ENCODE data around the gene SMCHD1.
"Not testable (repeated sequence)": the region's sequence is repeated elsewhere in the genome, so short reads cannot be mapped to it uniquely, and the experiment has no call there.

SMCHD1 gene

GRCh38 chr18:2657788-2658458 is 2.4 kb downstream of the SMCHD1 start:
- no peak for DNase-seq

- DNase-seq, result not testable (repeated sequence)
Measured at GRCh38 chr18:2660849-2661248, 5.3 kb downstream of the SMCHD1 start.

DNA sequence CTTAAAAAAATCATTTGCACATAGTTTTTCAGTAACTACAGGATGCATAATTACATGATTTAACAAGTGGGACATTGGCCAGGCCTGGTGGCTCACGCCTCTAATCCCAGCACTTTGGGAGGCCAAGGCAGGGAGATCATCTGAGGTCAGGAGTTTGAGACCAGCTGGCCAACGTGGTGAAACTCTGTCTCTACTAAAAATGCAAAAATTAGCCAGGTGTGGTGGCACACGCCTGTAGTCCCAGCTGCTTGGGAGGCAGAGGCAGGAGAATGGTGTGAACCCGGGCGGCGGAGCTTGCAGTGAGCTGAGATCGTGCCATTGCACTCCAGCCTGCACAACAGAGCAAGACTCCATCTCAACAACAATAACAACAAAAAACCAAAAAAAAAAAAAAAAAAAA is 6.8 kb downstream of the SMCHD1 start:
- DNase-seq, result not testable (repeated sequence)

- no peak for DNase-seq
Measured at GRCh38 chr18:2662990-2663389, 7.5 kb downstream of the SMCHD1 start.

- no peak for DNase-seq
Measured at GRCh38 chr18:2672410-2672809, 16.9 kb downstream of the SMCHD1 start.

DNA sequence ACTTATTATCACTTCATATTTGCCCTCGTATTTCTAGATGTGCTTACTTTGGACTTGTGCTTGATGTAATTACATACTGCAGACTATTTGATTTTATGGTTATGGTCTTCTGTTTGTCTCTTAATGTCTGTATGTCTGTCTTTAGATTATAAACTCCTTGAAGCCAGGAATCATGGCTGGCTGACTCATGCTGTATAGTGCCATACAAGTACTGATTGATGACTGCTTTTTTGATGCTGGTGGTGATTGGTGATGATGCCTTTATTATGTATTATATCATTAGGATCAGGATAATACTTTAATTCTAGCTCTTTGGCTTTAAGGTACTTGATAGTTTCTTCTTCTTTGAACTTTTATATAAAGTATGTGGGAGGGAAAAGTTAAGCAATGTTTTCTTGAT is 17.3 kb downstream of the SMCHD1 start:
- DNase-seq, result no peak

DNA sequence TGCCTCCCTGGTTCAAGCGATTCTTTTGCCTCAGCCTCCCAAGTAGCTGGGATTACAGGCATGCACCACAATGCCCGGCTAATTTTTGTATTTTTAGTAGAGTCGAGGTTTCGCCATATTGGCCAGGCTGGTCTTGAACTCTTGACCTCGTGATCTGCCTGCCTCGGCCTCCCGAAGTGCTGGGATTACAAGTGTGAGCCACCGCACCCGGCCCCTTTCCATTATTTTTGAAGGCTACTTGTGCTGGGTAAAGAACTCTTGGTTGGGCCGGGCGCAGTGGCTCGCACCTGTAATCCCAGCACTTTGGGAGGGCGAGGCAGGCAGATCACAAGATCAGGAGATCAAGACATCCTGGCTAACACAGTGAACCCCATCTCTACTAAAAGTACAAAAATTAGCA is 23.4 kb downstream of the SMCHD1 start:
- DNase-seq, result not testable (repeated sequence)

- DNase-seq, result no peak
Measured at GRCh38 chr18:2680216-2680792, 24.8 kb downstream of the SMCHD1 start.

DNA sequence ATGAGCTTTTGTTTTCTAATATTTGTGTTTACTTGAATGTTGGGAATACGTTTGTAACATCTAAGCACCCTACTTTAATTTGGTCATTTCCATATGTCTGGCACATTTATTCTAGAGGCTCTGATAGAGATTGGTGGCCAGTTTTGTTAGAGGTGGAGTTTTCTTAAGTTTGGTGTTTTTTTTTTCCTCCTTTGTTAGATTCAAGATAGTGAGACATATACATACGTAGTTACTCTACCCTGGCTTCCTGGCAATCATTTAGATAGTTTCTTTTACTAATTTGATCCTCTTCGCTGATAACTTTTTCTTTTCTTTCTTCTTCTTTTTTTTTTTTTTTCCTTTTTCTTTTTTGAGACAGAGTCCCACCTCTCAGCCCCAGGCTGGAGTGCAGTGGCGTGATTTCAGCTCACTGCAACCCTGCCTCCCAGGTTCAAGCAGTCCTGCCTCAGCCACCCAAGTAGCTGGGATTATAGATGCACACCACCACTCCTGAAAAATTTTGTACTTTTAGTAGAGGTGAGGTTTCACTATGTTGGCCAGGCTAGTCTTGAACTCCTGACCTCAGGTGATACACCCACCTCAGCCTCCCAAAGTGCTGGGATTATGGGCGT is 26.6 kb downstream of the SMCHD1 start:
- DNase-seq, result no peak

DNA sequence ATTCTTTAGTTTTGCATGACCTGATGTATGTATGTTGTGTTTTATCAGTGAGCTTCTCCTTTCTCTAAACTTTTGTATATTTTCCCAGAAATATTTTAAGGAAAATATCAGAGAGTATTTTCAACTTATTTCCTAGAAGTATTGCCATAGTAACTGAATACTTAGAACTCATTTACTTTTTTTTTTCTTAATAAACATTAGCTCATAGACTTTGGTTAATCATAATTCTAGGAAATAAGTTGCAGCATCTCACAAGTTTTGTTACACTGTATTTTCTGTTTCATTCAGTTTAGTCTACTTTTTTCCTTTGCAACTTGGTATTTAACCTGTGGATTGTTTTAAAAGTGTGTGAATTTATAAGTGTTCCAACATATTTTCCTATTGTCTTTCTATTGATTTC is 27.5 kb downstream of the SMCHD1 start:
- no peak for DNase-seq

DNA sequence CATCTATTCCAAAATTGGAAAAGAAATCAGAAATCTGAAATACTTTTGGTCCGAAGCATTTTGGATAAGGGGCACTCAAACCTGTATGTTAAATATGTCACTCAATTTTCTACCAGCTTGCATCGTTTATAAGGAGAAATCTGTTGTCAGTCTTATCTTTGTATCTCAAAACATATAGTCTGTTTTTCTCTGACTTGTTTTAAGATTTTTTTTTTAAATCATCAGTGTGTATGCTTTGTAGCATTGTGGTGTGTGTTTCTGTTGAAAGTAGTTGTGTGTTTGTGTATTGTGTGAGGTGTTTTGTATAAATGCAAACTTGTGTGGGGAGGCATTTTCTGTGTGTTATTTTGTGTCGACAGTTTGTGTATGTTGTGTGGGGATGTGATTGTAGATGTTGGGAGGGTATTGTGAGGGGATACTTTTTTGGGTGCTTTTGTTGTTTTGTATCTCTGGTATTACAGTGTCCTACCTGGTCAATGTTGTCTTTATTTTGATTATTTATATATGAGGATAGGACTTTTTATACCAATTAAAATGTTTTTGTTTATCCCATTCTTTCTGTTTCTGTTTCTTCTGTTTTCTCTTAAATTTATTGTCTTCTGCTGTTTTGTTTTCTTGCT is 30.9 kb downstream of the SMCHD1 start:
- no peak for DNase-seq

DNA sequence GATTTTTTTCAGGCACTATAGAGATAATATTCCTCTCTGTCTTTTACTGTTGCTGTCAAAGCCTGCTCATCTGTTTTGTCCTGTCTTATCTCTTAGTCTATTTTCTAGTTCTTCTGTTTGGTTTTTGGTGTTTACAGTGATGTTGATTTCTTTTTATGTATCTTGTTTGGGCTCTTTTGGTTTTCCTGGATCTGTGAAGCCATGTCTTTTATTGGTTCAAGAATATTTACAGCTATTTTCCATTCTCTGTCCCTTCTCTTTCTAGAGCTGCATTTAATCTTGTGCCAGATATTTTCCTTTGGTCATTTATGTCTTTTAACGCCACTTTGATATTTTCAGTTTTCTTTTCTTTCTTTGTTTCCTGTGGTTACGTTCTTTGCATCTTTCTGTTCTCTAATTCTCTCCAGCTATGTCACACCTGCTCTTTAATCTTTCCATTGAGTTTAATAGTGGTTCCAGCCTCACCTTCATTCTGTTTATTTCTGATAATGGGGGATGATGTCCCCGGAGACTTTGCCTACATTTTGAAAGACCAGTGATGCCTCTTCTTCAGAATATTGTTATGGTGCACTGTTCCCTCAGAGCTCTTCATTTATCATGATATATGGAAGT is 32.0 kb downstream of the SMCHD1 start:
- no peak for DNase-seq

GRCh38 chr18:2692508-2692907 is 37.0 kb downstream of the SMCHD1 start:
- DNase-seq, result no peak

GRCh38 chr18:2697184-2697583 is 41.7 kb downstream of the SMCHD1 start:
- DNase-seq, result no peak

GRCh38 chr18:2699001-2699400 is 43.5 kb downstream of the SMCHD1 start:
- no peak for DNase-seq

DNA sequence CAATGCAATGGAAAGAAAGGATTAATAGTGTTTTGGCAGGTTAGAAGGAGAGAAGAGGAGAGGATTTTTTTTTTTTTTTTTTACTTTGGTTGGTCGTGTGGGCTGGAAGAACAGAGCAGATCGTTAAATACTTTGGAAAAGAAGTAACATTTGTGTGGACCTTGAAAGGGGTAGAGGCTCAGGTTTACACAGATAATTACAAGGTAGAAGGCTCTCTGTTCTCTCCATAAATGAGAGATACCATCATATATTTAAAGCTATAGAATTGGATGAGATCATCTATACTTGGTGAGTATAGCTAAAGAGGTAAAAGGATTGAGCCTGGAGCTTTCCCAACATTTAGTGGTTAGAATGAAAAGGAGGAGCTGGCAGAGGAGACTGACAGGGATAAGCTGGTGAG is 49.0 kb downstream of the SMCHD1 start:
- no peak for DNase-seq

DNA sequence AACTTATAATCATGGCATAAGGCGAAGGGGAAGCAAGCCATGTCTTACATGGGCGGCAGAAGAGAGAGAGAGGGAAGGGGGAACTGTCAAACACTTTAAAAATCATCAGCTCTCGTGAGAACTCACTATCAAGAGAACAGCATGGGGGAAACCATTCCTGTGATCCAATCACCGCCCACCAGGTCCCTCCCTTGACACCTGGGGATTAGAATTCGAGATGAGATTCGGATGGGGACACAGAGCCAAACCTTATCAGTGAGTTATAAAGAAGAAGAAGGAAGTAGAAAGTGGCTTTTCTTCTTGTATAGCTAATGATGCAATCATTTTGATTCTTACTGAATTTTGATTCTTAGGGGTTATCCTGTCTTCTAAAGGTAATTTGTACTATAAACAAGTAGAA is 51.4 kb downstream of the SMCHD1 start:
- no peak for DNase-seq

DNA sequence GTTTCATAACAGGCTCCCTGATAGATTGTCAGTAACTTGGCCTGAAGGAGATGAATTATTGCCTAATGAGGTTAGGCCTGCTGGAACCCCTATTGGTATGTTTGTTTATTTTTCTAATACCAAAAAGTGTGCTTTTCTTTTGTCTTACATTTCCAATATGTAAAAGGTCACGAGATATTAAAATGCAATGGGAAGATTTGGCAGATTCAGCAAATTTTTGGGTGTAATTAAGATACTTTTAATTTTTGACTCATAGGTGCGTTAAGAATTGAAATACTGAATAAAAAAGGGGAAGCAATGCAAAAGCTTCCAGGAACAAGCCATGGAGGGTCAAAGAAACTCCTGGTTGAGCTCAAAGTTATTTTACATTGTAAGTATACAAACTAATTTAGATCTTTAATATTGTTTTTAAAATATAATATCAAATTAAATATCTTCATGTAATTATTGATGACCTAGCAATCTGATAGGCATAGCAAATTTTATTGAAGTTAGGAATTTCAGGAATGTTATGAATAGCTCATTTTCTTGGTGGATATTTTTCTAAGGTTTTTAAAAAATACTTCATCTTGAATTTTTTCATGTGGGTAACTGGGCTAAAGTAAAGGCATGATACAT is 52.1 kb downstream of the SMCHD1 start:
- no peak for DNase-seq

- no peak for DNase-seq
Measured at GRCh38 chr18:2709316-2709715, 53.8 kb downstream of the SMCHD1 start.

DNA sequence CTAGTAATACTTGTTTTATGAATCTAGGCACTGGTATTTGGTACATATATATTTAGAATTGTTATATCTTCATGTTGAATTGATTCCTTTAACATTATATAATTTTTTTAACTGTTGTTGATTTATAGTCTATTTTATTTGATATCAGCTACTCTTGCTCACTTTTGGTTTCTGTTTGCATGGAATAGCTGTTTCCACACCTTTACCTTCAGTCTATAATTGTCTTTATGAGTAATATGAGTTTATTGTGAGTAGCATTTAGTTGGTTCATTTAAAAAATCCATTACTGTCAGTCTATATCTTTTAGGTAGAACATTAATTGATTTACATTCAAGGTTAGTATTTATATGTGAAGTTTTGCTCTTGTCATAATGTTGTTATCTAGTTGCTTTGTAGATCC is 58.6 kb downstream of the SMCHD1 start:
- no peak for DNase-seq

GRCh38 chr18:2715990-2716389 is 60.5 kb downstream of the SMCHD1 start:
- no peak for DNase-seq
